A172 (cell line): ENCODE results near the gene SERPINA6. TPM values are rescaled to one million over a fixed set of nuclear protein-coding genes. Genes with fewer than 3 reads are reported as not detected.
"Not testable (repeated sequence)": the region's sequence is repeated elsewhere in the genome, so short reads cannot be mapped to it uniquely, and the experiment has no call there.

Source experiments
- DNase-seq: peaks from one replicate; pipeline ENCODE4 v3.0.0-alpha.2; 2015; ENCODE audit warnings: low spot score
- total RNA-seq: library from RNA; depleted of rRNA; stranded (reverse); fragments of >200 nt; shearing (Covaris generic); gene quantifications from 2 replicates; pipeline ENCODE4 v1.2.3, GENCODE V29; 2014

SERPINA6 gene
- total RNA-seq, 1 experiment from 2014 or later: not detected

- DNase-seq: no peak
Observed at GRCh38 chr14:94328196-94328595, 5.1 kb upstream of the SERPINA6 start.

DNA sequence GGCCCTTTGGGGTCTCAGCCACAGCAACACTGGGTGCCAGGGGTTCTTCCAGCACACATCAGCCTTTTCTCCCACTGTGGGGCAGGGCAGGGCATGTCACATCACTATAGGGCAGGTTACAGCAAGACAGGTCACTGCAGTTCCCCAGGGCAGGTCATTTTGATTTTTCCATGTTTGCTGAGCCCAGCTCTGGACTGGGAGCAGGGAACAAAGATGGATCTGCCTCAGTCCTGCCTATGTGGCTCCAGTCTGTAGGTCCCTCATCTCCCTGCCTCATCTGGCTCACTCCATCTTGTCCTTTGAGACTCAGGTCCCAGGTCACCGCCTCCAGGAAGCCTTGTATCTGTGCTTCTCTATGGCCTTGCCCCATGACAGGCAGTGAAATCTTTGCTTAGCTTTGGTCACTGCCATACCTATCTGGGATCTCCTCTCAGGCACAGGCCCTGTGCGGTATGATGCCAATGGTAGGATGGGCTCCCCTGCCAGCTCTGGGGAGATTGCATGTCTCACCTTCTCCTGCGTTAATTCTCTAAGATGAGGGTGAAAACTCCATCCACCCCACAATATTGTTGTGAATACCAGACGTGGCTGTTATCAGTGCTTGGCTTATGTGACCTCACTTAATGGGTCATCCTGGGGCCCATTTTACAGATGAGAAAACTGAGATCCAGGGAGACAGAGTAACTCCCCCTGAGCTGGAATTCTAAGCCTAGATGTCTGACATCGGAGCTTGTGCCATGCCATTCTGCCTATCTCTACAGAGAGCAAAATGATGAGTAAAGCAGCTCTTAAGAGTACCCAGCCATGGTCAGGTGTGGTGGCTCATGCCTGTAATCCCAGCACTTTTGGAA lies 1.5 kb downstream of the SERPINA6 start:
- no peak for DNase-seq

- no peak for DNase-seq
Observed at GRCh38 chr14:94320243-94320642, 2.9 kb downstream of the SERPINA6 start.

GRCh38 chr14:94317259-94317658 lies 5.9 kb downstream of the SERPINA6 start:
- DNase-seq: no peak

GRCh38 chr14:94316692-94317091 lies 6.4 kb downstream of the SERPINA6 start:
- no peak for DNase-seq

- no peak for DNase-seq
Observed at GRCh38 chr14:94314890-94315289, 8.2 kb downstream of the SERPINA6 start.

GRCh38 chr14:94313991-94314655 lies 9.0 kb downstream of the SERPINA6 start:
- no peak for DNase-seq

DNA sequence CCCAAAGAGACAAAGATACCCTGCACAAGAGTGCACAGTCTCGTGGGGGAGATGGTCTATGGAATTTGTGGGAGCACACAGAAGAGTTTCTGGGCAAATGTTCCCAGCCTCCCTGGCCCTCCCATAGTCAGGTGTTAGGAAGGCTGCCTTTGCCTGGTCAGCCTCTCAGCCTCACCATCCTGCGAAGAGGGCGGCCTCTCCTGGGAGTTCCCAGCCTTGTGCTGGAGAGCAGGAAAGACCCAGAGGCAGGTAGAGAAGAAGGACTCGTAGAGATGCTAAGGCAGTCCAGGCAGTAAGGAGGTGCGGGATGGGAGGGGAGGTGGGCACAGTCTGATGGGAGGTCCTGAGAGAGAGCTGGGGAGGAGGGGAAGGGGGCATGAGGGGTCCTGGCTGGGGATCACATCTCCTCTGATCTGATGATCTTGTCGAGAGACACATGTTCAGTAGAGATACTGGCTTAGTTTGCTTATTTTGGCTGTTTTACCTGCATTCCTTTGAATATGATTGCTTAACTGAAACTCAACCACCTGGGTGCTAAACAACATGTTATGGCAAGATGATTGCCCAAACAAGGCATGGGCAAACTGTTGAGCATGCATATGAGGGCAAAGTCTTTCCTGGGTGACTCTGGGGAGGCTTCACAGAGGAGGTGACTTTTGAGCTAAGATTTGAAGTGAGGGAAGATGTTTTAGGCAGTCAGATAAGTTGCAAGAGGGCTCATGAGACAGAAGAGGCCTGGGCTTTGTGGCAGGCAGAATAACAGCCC lies 10.5 kb downstream of the SERPINA6 start:
- DNase-seq: no peak

- DNase-seq: no peak
Observed at GRCh38 chr14:94310248-94310647, 12.9 kb downstream of the SERPINA6 start.

DNA sequence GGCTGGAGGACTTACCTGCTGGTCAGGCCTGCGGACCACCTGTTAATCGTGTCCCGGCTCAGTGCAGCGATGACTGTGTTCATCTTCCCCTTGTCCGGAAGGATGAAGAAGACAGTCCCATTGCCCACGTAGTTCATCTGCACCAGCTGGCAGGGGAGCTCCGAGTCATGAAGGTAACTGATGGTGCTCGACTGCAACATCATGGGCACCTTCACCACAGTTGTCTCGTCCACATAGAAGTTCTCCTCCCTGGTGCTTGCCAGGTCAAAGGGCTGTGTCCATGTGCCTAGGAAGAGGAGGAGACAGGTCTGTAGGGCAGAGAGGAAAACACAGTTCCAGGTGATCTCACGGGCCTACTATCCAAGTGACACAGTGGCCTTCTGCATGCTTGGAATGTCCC lies 13.4 kb downstream of the SERPINA6 start:
- no peak for DNase-seq

DNA sequence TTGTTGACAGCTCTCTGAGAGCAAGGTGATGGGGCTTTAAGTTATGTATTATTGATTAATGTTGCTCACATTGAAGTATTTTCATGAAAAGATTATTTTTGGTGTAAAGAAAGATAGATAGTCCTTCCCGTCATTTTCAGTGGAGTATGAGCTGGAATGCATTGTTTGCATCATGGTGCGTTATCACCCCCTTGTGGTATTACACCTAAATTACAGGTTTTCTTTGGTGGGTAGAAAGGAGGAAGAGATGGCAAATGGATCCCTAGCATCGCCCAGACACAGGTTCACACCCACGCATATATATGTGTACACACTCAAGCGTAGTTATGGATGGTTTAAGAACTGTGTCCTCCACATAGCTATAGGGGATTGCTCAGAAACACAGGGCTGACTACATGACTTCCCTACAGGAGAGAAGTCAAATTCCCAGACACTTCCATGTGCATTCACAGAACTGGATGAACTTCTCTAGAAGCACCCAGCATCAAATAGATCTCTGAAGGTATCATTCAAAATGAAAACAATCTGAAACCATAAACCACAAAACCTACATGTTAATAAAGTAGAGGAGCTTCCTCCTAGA lies 15.6 kb downstream of the SERPINA6 start:
- no peak for DNase-seq

- no peak for DNase-seq
Observed at GRCh38 chr14:94306047-94306978, 16.8 kb downstream of the SERPINA6 start.

DNA sequence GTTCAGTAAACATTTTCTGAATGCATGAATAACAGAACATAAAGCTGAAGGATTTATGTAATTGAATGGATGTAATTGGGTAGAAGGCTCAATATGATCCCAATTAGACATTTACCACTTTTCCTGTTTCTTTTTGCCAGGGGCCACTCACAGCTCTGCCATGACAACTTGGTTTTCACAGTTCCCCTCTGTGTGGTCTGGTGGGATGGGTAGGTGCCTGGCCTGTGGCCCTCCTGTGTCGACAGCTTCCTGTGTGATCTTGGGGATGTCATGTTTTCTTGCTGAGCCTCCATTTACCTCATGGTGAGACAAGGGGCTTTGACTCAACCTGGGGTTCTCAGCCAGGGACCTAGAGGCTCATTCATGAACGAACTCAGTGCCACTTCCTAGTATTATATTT lies 17.5 kb downstream of the SERPINA6 start:
- no peak for DNase-seq

DNA sequence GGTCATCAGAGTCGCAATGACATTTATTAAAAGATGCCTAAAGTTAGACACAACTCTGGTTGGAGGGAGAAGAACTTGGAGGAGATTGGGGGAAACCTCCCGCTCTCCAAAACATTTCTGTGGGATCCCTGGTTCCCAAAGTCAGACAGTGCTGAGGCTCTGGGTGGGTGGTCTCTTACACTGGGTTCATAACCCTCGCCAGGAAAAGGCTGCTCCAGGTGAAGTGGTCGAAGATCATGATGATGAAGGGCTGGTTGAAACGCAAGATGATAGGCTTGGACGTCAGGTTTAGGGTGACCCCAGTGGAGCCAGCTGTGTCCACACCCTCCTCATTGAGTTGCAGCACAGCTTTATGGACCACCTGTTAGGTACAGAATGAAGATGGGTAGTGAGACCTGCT lies 18.9 kb downstream of the SERPINA6 start:
- DNase-seq: no peak

DNA sequence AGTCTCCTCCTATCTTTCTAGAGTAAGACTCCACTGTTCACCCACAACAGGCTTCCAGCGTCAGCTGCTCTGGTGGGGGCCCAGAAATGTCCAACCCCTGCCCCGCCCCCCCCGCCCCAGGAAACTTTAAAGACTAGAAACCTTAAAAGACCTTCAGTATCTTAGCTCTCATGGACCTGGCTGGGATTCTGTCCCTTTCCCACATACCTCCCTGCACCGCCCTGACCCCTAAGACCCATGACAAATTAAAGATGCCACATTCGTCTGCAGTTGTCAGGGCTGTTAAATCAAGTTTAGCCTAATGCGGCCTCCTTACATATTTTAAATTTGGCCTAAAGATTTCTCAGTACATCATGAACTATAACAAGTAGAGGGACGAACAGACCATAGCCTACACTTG lies 20.0 kb downstream of the SERPINA6 start:
- no peak for DNase-seq

GRCh38 chr14:94298130-94298529 lies 25.0 kb downstream of the SERPINA6 start:
- no peak for DNase-seq

- DNase-seq: not testable (repeated sequence)
Observed at GRCh38 chr14:94296181-94296545, 27.0 kb downstream of the SERPINA6 start.

DNA sequence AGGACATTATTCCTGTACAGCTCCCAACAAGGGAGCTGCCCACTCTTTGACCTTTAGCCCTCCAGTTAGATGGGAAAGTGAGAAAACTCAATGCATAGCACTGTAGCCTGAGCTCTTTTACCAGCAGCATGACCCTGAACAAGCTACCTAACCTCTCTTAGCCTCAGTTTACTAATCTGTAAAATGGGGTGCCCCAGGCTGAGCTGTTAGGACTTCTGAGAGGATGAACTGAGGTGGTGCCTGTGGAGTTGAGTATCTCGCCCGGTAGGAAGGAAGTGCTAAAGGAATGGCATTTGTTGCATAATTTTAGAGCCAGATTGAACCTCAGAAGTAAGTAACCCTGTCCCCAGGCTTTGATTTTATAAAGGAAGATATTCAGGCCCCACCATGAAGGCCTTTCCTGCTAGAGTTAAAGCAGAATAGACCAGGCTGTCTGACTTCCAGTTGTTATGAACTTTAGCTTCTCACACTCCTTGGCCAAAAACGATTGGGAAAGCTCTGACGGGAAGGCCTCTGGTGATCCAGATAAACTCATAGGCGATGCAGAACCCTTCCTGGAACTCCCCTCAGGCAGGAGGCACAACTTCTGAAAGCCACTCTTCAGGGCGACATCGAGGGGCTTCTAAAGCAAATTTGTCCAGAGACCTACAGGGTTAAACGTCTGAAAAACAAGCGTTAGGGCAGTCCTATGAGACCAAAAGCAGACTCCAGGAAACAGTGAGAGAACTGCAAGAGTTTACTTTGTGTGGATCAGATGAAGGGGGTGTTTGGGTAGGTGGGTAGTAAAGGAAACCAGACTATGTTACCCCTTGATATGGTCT lies 27.6 kb downstream of the SERPINA6 start:
- DNase-seq: no peak

- no peak for DNase-seq
Observed at GRCh38 chr14:94293578-94293924, 29.6 kb downstream of the SERPINA6 start.

DNA sequence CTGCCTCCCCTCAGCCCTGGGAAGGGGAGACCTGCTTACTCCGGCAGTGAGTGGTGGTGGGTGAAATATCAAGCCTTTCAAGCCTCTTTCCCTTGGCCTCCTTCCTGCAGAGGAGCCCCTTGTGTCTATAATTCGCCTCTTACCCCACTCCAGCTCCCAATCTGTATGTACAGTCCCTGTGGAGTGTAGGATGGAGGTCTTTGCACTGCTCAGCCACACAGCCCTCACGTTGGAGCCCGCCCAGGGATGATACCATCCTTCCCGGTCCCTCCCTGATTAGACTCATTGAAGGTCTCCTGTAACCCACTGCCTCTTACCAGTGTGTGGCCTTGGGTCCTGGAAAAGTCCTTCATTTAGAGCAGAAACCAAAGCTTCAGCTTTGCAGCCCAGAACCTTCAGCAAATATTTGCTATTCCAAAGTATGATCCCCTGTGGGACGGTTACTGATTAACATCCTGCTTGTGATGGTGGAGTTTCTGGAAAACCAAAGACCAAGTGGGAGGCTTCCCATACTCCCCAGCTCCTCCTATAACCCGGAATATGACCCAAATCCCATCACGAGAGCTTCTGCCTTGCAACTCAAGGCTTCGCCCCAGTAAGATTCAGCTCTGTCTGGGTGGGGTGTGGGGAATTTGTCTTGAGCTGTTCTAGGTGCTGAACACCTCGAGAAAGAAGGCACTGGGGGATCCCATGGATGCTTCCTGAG lies 30.1 kb downstream of the SERPINA6 start, which contains the start of gene SERPINA10:
Gene SERPINA10, minus strand, starts transcription at position 397 of the 706 bp plus-strand sequence. CDS start 2,675 bp downstream, outside the sequence.
- no peak for DNase-seq
